ENCODE measurements around the gene ADAMTS3. TPM values are rescaled to one million over a fixed set of nuclear protein-coding genes. Genes with fewer than 3 reads are reported as not detected.

Gene ADAMTS3
- total RNA-seq, 1 donor from 2014 or later, result 2.7 TPM

- DNase-seq (ENCODE audit: extremely low spot score in 2 of 2), result no peak
- no peak overlapping the region for H3K27ac ChIP-seq
- H3K4me1 ChIP-seq, result no peaks in the 10 kb centered on the region
- no peaks in the 10 kb centered on the region for H3K27me3 ChIP-seq
- no peak overlapping the region for H3K4me3 ChIP-seq
- H3K9me3 ChIP-seq, result no peaks in the 10 kb centered on the region
- TF ChIP-seq POLR2AphosphoS5 (IDR thresholded peaks at IDR 0.05; ENCODE audit: insufficient read depth in 1 of 2, low read depth in 1 of 2) (no peak), POLR2A (IDR thresholded peaks at IDR 0.05) (no peak), CTCF (IDR thresholded peaks at IDR 0.05) (no peak)
- intact Hi-C loops (cut with DNase I), result no loop called here
- no peaks in the 10 kb centered on the region for H3K36me3 ChIP-seq
These were observed 61.9 kb downstream of the ADAMTS3 start for GRCh38 chr4:72507167-72507566.

GRCh38 chr4:72505314-72505744 lies 63.7 kb downstream of the ADAMTS3 start:
- Histone ChIP-seq H3K9me3 (no peaks in the 10 kb centered on the region), H3K27me3 (no peaks in the 10 kb centered on the region), H3K4me1 (no peaks in the 10 kb centered on the region), H3K36me3 (no peaks in the 10 kb centered on the region), H3K4me3 (no peak overlapping the region), H3K27ac (no peak overlapping the region)
- no peak for DNase-seq (ENCODE audit: extremely low spot score in 2 of 2)
- intact Hi-C loops (cut with DNase I), result no loop called here
- TF ChIP-seq CTCF (IDR thresholded peaks at IDR 0.05), result peak in 1 of 3 experiments; percentile 18
- TF ChIP-seq POLR2AphosphoS5 (IDR thresholded peaks at IDR 0.05; ENCODE audit: insufficient read depth in 1 of 2, low read depth in 1 of 2), result no peak

GRCh38 chr4:72500214-72500613 lies 68.8 kb downstream of the ADAMTS3 start:
- Histone ChIP-seq H3K4me3 (no peak overlapping the region), H3K4me1 (no peaks in the 10 kb centered on the region), H3K36me3 (no peaks in the 10 kb centered on the region), H3K9me3 (no peaks in the 10 kb centered on the region), H3K27ac (no peak overlapping the region), H3K27me3 (no peaks in the 10 kb centered on the region)
- intact Hi-C loops (cut with DNase I), result no loop called here
- DNase-seq (ENCODE audit: extremely low spot score in 2 of 2), result no peak
- no peak for TF ChIP-seq POLR2A (IDR thresholded peaks at IDR 0.05)
- no peak for TF ChIP-seq POLR2AphosphoS5 (IDR thresholded peaks at IDR 0.05; ENCODE audit: insufficient read depth in 1 of 2, low read depth in 1 of 2)
- no peak for TF ChIP-seq CTCF (IDR thresholded peaks at IDR 0.05)

- Histone ChIP-seq H3K9me3 (no peaks in the 10 kb centered on the region), H3K27me3 (no peaks in the 10 kb centered on the region), H3K27ac (no peak overlapping the region), H3K4me1 (no peaks in the 10 kb centered on the region), H3K36me3 (no peaks in the 10 kb centered on the region), H3K4me3 (no peak overlapping the region)
- TF ChIP-seq POLR2AphosphoS5 (IDR thresholded peaks at IDR 0.05; ENCODE audit: insufficient read depth in 1 of 2, low read depth in 1 of 2) (no peak), CTCF (IDR thresholded peaks at IDR 0.05) (no peak), POLR2A (IDR thresholded peaks at IDR 0.05) (no peak)
- DNase-seq (ENCODE audit: extremely low spot score in 2 of 2), result no peak
- intact Hi-C loops (cut with DNase I), result no loop called here
These were observed 72.9 kb downstream of the ADAMTS3 start for GRCh38 chr4:72496119-72496518.

DNA sequence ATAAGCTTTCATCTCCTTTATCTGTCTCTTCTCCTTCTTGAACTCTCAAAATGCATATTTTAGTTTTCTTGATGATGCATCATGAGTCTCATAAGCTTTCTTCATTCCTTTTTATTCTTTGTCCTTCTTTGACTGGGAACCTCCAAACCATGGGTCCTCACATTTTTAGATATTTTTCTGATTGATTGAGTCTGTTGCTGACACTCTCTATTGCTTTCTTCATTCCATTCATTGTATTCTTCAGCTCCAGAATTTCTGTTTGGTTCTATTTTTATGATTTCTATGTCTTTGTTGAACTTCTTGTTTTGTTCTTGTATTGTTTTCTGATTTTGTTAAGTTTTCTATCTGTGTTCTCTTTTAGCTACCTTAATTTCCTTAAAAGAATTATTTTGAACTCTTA lies 74.9 kb downstream of the ADAMTS3 start:
- TF ChIP-seq POLR2A (IDR thresholded peaks at IDR 0.05) (no peak), CTCF (IDR thresholded peaks at IDR 0.05) (no peak), POLR2AphosphoS5 (IDR thresholded peaks at IDR 0.05; ENCODE audit: insufficient read depth in 1 of 2, low read depth in 1 of 2) (no peak)
- Histone ChIP-seq H3K27me3 (no peaks in the 10 kb centered on the region), H3K27ac (no peak overlapping the region), H3K4me3 (no peak overlapping the region), H3K36me3 (no peaks in the 10 kb centered on the region), H3K9me3 (no peaks in the 10 kb centered on the region), H3K4me1 (no peaks in the 10 kb centered on the region)
- intact Hi-C loops (cut with DNase I), result no loop called here
- no peak for DNase-seq (ENCODE audit: extremely low spot score in 2 of 2)
